SK-N-MC (cell line): ENCODE results near the gene TEX14.

Experiments used
- EZH2 ChIP-seq: fragments of 200-600 bp; sonication (generic); IDR thresholded peaks from one replicate; pipeline ENCODE4 v1.6.1; 2017; ENCODE audit warnings: antibody characterized with exemption
- POLR2AphosphoS5 ChIP-seq: IDR thresholded peaks from 2 replicates; pipeline ENCODE4 v1.6.1; 2012; ENCODE audit warnings: mild to moderate bottlenecking, low read depth, low read length, borderline replicate concordance

GRCh38 chr17:58699771-58700170, 7.9 kb upstream of the TEX14 start:
- no peak for TF ChIP-seq POLR2AphosphoS5
- TF ChIP-seq EZH2 = no peak
